ENCODE results near the gene ZNF423.

- TF ChIP-seq CTCF (conservative IDR thresholded peaks at IDR 0.05; ENCODE audit: low read depth, low read length) (no peak), EZH2 (IDR thresholded peaks at IDR 0.05; ENCODE audit: borderline replicate concordance, low read depth, low read length, poor library complexity, severe bottlenecking) (no peak)
These were observed 111.4 kb downstream of the ZNF423 start for GRCh38 chr16:49744244-49745220.
